Keratinocyte (primary cell): ENCODE data around the gene TRIM29.

ENCODE experiments used
- EZH2 ChIP-seq: IDR thresholded peaks from one replicate; pipeline ENCODE4 v1.6.1; 2012; ENCODE audit warnings: inconsistent platforms, mild to moderate bottlenecking, low read length, moderate library complexity
- TF ChIP-seq, protein P1 (sequence below), 3 experiments: IDR thresholded peaks in 1 of 3; conservative IDR thresholded peaks in 1 of 3; optimal IDR thresholded peaks in 1 of 3; 2 replicates in 2 of 3; 3 replicates in 1 of 3; pipeline versions ENCODE3 to v1.5.1; 2011; ENCODE audit warnings: low read length in 3 of 3, mild to moderate bottlenecking in 3 of 3, moderate library complexity in 2 of 3, control low read depth in 1 of 3, inconsistent platforms in 1 of 3; ENCODE audit not compliant: insufficient read depth in 2 of 3; ENCODE audit errors: extremely low read depth in 1 of 3

DNA sequence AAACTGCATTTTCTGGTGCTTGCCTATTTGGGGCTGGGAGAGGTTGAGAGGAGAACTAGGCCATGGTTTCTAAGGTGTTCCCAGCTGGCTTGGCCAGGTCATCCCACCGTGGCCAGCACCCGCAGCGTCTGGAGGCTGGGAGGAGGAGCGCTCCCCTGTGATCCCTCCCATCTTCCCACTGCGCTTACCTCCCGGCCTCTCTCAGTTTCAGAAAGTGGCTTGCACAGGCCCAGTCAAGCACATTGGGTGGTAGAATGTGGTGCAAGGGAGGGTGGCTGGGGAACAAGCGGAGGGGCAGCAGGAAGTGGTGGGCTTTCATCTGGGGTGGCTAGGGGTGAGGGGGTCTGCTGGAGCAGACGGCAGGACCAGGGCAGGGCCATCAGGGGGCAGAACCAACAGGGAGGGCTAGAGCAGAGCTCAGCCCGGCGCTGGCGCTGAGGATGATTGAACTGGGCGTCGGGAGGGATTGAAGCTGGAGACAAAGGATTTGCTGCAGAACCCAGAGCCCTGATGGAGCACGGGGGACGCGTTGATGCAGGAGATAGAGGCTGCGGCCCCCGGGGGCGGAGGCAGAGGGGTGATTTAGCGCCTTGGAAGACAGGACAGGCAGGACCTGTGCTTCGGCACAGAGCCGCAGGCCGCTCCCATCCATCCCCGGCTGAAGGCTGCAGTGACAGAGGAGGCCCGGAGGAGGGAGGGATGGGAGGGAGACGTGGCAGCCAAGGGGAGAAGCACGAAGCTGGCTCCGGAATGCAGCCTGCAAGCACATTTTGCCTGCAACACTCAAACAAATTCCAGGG is 76.0 kb downstream of the TRIM29 start:
- TF ChIP-seq, protein P1, sequence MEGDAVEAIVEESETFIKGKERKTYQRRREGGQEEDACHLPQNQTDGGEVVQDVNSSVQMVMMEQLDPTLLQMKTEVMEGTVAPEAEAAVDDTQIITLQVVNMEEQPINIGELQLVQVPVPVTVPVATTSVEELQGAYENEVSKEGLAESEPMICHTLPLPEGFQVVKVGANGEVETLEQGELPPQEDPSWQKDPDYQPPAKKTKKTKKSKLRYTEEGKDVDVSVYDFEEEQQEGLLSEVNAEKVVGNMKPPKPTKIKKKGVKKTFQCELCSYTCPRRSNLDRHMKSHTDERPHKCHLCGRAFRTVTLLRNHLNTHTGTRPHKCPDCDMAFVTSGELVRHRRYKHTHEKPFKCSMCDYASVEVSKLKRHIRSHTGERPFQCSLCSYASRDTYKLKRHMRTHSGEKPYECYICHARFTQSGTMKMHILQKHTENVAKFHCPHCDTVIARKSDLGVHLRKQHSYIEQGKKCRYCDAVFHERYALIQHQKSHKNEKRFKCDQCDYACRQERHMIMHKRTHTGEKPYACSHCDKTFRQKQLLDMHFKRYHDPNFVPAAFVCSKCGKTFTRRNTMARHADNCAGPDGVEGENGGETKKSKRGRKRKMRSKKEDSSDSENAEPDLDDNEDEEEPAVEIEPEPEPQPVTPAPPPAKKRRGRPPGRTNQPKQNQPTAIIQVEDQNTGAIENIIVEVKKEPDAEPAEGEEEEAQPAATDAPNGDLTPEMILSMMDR (optimal IDR thresholded peaks at IDR 0.05 in 1 of 3, IDR thresholded peaks at IDR 0.05 in 1 of 3, conservative IDR thresholded peaks at IDR 0.05 in 1 of 3; ENCODE audit: extremely low read depth in 1 of 3, insufficient read depth in 2 of 3, low read length in 3 of 3) = peak in 1 of 3 experiments; percentile 34
- no peak for TF ChIP-seq EZH2
